Activated CD8-positive, alpha-beta memory T cell treated with anti-CD3 and anti-CD28 coated beads for 48 hours (primary cell): ENCODE measurements around the gene DDX5.
"Not testable (repeated sequence)": the region's sequence is repeated elsewhere in the genome, so short reads cannot be mapped to it uniquely, and the experiment has no call there.

Experiments
- DNase-seq, 3 experiments: peaks; one replicate each; pipeline ENCODE4 v3.0.0-alpha.2; 2020; ENCODE audit warnings: low read depth in 2 of 3, low spot score in 2 of 3

The DDX5 gene

DNA sequence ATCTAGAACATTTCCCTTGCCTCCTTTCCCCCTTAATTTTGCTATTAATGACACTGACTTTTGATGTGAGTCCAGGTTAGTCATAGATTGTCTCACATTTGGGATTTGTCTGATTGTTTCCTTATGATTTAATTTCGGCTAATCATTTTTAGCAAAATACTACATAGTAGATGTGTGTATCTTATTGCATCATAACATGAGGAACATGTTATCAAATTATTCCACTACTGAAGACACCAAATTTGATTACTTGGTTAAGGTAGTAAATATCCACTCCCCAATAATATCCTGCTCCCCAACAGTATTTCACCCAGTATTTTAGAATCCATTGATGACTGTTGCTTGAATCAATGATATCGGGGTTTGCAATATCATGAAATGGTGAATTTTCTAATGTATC lies 12.0 kb downstream of the DDX5 start:
- DNase-seq, result no peak

DNA sequence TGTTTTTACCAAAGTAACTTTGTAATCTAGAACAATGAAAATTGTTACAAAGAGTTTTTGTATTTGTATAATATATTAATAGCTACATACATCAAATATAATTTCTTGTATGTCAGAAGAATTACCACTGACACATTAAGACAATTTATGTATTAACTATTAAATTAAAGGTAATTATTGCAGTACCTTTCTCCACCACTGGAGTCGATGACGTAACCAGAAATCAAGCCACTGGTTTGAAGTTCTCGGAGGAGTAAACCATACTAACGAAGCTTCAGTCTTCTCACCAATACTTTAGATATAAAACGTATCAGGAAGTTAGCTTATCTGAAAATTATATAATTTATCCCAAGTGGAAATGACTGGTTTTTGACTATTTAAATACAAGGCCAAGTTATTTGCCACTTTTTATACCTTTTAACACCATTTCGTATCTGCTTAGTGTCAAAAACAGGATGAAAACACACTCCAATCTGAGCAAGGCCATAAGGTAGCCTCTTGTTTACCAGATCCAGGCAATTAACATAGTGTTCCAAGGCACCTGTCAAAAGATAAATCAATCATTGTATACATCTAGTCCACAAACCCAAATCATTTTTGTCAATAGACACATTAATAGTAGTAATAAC lies 13.5 kb downstream of the DDX5 start:
- DNase-seq, result no peak

DNA sequence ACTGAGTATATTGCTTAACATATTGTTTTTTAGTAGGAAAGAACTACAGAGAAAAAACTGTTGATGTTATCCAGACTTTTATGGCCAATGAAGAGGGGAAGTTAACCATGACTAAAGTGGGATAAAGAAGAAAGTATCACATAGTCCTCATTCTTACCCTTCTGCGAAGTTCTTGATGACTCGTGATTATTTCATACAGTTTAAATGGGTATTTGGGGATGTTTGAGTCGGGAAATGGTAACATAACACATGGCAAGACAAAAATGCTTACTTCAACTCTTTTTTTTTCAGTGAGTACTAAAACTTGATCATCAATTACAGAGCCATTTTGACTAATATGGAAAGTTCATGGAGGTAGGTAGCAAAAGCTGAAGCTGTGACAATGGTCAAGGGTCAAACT lies 14.1 kb downstream of the DDX5 start:
- no peak for DNase-seq

DNA sequence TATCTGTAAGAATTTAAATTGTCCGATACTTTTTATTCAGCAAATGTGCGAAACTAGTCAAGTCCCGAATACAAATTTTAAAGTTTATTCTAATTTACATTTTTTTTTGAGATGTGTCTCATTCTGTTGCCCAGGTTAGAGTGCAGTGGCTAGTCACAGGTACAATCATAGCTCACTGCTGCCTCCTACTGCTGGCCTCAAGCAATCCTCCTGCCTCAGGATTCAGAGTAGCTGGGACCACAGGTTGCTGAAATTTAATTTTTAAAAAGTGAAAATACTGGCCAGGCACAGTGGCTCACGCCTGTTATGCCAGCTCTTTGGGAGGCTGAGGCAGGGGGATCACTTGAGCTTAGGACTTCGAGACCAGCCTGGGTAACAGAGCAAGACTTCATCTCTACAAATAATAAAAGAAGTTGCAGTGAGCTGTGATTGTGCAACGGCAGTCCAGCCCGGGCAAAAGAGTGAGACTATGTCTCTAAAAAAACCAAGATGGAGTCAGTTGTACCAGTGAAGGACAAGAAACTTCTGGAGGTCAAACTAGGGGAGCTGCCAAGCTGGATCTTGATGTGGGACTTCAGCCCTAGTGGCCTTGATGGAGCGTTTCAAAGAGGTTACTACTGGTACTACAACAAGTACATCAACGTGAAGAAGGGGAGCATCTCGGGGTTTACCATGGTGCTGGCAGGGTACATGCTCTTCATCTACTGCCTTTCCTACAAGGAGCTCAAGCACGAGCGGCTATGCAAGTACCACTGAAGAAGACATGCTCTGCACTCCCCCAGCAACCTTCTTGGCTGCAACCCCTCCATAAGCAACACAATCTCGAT lies 14.8 kb downstream of the DDX5 start:
- DNase-seq, result peak in 1 of 3 experiments; percentile 17

DNA sequence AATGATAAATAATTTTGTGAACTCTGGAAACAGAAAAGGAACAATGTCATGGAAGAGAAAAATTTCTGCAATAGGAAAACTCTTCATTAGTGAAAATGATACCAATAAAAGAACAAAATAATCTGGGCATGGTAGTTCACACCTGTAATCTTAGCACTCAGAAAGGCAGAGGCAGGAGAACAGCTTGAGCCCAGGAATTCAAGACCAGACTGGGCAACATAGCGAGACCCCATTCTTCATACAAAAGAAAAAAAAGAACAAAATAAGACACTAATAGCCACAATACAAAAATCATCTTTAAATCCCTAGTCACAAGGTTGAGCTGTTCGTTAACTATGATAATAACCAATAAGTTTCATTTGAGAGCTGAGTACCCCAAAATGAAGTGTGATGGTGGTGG lies 17.8 kb downstream of the DDX5 start:
- no peak for DNase-seq

DNA sequence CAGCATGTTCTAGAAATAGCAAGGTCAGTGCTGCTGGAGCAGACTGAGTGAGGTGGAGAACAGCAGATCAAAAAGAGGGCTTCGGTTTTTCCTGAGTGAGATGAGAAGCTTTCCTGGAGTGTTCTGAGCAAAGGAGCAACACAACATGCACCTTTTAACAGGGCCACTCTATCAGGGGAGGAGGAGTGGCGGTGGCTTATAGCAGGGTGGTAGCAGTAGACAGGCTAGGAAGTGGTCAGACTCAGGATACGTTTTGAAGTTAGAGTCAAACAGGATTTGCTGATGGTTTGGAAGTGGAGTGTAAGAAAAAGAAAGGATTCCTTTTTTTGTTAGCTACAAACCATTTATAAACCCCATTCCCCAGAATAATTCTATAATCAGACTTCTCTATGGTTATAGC lies 21.7 kb downstream of the DDX5 start:
- DNase-seq, result no peak

DNA sequence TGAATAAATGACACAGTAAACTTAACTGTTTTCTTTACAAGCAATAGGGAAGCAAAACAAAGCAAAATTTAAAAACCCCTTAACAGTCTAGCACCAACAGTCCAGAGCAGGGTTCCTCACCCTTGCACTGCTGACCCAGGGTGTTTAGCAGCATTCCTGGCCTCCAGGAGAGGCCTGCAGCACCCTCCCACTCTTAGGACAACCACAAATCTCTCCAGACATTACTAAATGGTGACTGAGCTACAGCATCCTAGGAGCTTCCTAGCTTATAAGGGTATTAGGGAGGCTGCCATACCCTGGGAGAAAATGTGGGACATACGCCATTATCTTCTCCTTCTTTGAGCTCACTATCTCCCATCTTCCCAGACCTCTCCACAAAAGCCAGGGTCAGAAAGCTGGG lies 25.1 kb downstream of the DDX5 start:
- no peak for DNase-seq

DNA sequence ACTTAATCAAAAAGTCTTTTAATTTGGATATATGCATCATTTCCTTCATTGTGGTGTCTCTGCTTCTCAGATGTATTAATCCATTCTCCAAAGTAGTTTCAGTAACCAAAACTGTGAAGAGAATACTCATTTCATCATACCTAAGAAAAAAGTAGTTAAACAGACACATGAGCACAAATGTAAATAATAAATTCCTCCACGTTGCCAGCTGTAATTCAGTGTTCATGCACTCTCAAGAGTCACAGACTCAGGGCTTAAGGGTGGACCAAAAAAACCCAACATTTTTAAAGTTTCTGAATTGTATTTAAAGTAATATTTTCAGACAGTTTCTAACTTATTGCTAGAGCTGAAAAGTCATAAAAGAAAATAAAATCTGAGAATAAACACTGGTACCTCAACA lies 28.2 kb downstream of the DDX5 start:
- no peak for DNase-seq

DNA sequence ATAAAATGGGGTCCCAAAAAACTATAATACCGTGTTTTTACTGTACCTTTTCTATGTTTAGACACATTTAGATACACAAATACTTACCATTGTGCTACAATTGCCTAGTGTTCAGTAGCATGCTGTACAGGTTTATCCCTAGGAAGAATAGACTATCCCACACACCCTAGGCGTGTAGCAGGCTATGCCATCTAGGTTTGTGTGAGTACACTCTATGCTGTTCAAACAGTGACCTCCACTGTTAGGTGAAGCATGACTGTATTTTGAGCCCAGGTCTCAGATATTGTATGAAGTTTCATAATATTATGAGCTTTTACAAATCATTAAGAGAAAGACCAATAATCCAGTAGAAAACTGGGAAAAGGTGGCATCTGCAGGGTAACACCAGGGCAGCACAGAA lies 33.5 kb downstream of the DDX5 start:
- DNase-seq, result no peak

DNA sequence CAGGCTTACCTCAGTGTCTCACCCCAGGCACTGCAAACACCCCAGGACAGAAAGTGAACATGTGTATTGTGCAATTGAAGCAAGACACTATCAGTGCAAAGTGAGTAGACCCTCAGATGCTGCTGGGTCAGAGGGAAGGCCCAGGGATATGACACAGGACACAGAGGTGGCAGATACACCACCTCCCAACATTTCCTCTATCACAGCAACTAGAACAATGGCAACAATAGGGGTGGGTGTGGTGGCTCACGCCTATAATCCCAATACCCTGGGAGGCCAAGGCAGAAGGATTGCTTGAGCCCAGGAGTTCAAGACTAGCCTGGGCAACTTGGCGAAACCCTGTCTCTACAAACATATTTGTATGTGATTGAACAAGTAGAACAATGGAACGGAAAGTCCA lies 34.6 kb downstream of the DDX5 start:
- DNase-seq, result no peak

DNA sequence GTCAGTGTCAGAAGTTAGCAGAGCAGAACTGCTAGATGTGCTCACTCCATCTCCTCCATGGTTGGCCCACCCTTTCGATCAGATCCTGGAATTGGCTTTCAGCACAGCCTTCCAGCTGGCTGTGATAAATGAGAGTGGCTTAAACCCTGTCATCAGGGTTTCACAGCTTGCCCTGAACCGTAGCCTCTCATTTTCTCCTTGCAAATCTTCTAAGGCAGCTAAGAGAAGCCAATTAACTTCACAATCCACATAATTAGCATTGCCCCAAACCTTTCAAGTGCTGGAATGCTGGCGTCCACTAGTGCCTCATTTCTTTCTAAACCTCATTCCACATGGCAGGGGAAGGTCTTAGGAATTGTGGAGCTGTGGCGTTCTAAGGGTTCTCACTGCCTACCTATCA lies 35.5 kb downstream of the DDX5 start:
- DNase-seq, result no peak

DNA sequence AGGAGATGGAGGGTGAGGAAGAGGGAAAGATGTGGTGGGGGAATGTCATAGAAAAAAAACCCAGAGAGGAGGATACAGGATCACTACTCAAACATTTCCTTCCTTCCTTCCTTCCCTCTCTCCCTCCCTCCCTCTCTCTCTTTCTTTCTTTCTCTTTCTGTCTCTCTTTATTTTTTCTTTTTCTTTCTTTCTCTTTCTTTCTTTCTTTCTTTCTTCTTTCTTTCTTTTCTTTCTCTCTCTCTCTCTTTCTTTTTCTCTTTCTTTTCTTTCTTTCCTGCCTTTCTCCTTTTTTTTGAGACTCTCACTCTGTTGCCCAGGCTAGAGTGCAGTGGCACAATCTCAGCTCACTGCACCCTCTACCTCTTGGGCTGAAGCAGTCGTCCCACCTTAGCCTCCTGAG lies 39.3 kb downstream of the DDX5 start:
- not testable (repeated sequence) for DNase-seq

DNA sequence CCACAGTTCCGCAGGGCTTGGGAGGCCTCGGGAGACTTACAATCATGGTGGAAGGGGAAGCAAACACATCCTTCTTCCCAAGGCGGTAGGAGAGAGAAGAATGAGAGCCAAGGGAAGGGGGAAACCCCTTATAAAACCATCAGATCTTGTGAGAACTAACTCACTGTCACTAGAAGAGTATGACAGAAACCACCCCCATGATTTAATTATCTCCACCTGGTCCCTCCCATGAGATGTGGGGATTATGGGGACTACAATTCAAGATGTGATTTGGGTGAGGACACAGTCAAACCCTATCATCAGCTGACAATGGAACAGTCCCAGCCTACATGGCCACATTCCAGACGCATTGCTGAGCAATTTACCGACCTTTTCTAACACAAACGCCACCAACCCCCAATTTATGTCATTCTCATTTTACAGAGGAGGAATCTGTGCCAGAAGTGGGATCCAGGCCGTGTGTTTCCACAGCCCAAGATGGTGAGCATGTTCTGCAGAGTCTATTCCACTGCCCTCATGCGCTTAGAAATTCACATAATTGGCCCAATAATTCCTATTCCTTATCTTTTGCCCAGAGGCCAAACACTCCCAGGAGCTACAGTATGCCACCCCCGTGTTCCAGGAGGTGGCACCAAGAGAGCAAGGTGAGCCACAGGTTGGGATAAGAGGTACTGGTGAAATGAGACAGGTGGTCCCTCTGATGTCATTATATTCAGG lies 39.9 kb downstream of the DDX5 start:
- no peak for DNase-seq

DNA sequence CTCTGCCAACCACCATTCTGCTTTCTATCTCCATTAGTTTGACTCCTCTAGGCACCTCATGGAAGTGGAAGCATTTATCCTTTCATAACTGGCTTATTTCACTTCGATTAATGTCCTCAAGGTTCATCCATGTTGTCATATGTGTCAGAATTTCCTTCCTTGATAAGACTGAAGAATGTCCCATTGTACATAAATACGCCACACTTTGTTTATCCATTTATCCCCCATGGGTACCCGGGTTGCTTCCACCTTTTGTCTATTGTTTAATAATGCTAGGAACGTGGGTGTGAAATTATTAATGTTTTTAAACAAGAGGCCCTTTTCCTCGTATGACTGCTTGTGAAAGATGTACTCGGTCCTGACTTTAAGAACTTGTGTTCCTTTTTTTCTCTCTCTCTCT lies 44.3 kb downstream of the DDX5 start:
- no peak for DNase-seq

DNA sequence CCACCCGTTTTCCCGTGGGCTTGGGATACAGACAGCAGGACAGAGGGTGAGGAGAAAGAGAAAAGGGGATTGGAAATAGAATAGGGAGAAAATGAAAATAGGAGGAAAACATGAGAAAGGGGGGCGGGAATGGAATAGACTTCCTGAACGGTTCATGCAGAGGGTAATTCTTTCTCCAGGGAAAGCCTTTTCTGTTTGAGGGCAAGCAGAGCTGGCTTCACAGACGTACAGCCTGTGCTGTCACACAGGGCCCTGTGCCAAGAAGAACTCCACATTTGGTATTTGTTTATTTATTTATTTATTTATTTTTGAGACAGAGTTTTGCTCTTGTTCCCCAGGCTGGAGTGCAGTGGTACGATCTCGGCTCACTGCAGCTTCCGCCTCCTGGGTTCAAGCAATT lies 45.1 kb downstream of the DDX5 start:
- DNase-seq, result no peak

DNA sequence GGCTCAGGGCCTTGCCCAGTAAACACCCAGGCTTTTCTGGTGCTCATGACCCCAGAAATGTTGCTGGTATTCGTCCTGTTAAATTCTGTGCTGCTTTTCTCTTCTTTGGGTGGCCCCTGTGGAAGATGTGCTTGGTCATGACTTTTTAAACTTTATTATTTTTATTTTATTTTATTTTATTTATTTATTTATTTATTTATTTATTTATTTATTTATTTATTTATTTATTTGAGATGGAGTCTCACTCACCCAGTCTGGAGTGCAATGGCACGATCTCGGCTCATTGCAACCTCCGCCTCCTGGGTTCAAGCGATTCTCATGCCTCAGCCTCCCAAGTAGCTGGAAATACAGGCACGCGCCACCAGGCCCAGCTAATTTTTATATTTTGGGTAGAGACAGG lies 46.3 kb downstream of the DDX5 start:
- DNase-seq, result not testable (repeated sequence)

DNA sequence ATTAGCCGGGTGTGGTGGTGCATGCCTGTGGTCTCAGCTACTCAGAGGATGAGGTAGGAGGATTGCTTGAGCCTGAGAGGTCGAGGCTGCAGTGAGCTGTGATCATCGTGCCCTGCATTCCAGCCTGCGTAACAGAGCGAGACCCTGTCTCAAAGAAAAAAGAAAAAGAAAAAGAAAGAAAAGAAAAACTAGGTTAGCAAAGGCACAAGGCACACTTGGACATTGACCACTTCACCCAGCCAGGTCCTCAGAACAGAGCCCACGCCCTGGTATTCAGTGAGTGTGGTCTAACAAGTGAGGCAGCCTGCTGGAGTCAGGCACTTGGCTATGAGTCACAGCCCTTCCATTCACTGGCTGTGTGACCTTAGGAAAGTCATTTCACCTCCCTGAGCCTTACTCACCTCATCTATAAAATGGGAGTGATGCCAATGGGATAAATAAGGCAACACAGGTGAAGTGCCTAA lies 46.8 kb downstream of the DDX5 start:
- no peak for DNase-seq

DNA sequence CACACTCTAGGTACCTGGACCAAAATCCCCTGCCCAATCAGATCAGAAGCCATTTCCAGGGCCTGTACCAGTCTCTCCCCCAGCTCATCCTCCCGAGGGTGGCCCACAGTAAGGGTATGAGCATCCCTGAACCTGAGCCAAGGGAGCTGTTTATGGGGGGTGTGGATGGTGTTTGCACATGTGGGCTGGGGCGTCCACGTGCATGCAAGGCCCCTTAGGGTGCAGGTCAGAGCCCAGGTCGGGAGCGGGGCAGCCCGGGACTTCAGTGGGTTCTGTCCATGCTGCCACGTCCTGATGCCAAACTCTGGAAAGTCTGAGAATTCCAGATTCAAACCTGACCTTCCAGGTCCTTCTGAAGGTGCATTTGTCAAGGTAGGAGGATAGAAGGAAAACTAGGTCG lies 47.3 kb downstream of the DDX5 start:
- no peak for DNase-seq

DNA sequence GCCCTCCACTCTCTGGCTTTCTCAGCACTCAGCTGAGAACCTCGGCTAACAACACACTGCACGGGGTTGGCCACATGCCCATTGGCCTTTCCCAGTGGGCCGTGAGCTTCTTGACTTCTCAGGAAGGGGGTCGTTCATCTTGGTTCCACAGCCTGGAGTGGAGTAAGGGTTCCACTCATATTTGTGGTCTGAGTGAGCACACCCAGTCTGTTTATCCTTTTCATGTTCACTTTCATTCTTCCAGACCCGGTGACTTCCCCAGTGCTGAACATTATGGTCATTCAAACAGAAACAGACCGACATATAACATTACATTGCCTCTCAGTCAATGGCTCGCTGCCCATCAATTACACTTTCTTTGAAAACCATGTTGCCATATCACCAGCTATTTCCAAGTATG lies 48.9 kb downstream of the DDX5 start:
- no peak for DNase-seq

DNA sequence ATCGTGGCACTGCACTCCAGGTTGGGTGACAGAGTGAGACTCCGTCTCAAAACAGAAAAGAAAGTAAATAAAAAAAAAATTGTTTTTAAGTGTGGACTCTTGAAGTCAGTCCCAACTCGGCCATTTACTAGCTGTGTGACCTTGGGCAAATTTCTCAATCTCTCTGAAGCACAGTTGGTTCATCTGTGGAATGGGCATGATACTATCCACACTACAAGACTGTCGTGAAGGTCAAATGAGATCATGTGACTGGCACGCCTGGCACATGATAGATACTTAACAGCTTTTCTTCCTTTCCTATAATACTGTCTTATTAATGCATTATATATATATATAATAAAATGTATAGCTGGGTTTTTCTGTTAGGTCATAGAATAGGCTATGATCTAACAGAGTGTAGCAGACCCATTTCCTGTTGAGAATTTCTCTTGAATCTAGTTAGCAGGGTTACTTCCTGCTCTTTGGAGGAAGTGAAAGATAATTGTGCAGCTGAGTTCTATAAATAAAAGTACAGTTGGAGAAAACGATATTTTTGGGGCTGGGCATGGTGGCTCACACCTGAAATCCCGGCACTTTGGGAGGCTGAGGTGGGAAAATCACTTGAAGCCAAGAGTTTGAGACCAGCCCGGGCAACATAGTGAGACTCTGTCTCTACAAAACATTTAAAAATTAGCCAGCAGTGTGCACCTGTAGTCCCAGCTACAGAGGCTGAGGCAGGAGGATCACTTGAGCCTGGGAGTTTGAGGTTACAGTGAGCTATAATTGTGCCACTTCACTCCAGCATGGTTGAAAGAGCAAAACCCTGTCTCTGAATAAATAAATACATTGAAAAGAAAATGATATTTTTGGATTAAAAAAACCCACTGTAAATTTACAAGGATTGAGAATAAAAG lies 49.9 kb downstream of the DDX5 start:
- DNase-seq, result no peak

DNA sequence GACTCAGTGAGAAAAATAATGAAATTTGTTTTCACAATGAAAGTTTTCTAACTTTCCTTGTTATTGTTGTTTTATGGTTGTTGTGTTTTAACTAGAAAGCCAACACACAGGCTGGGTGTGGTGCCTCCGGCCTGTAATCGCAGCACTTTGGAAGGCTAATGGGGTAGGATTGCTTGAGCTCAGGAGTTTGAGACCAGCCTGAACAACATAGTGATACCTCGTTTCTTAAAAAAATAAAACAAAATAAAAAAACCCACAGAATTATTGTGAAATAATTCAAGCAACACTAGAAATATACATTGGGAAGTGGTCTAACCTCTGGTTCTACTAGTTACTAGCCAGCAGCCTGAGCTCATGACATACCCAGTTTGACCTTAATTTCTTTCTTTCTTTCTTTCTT lies 56.5 kb downstream of the DDX5 start:
- no peak for DNase-seq
